Measurements from ENCODE around the gene UNCX.

GRCh38 chr7:1256621-1257020 is 23.9 kb downstream of the UNCX start:
- TF ChIP-seq, protein P1, sequence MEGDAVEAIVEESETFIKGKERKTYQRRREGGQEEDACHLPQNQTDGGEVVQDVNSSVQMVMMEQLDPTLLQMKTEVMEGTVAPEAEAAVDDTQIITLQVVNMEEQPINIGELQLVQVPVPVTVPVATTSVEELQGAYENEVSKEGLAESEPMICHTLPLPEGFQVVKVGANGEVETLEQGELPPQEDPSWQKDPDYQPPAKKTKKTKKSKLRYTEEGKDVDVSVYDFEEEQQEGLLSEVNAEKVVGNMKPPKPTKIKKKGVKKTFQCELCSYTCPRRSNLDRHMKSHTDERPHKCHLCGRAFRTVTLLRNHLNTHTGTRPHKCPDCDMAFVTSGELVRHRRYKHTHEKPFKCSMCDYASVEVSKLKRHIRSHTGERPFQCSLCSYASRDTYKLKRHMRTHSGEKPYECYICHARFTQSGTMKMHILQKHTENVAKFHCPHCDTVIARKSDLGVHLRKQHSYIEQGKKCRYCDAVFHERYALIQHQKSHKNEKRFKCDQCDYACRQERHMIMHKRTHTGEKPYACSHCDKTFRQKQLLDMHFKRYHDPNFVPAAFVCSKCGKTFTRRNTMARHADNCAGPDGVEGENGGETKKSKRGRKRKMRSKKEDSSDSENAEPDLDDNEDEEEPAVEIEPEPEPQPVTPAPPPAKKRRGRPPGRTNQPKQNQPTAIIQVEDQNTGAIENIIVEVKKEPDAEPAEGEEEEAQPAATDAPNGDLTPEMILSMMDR (conservative IDR thresholded peaks at IDR 0.05; ENCODE audit: low read depth, low read length), result no peak
- TF ChIP-seq, protein P2, sequence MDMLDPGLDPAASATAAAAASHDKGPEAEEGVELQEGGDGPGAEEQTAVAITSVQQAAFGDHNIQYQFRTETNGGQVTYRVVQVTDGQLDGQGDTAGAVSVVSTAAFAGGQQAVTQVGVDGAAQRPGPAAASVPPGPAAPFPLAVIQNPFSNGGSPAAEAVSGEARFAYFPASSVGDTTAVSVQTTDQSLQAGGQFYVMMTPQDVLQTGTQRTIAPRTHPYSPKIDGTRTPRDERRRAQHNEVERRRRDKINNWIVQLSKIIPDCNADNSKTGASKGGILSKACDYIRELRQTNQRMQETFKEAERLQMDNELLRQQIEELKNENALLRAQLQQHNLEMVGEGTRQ (IDR thresholded peaks at IDR 0.05; ENCODE audit: low read depth, low read length), result no peak
- no peak for TF ChIP-seq FOS (IDR thresholded peaks at IDR 0.05; ENCODE audit: low read depth, low read length)
- TF ChIP-seq RAD21 (IDR thresholded peaks at IDR 0.05; ENCODE audit: low read length), result no peak
- no peak for TF ChIP-seq CEBPB (IDR thresholded peaks at IDR 0.05; ENCODE audit: low read depth, low read length)
- TF ChIP-seq POLR2A (IDR thresholded peaks at IDR 0.05; ENCODE audit: low read depth, low read length), result no peak
- no peak for TF ChIP-seq RFX5 (IDR thresholded peaks at IDR 0.05; ENCODE audit: low read depth, low read length)
- TF ChIP-seq SMC3 (IDR thresholded peaks at IDR 0.05; ENCODE audit: low read depth, low read length), result no peak
- no peak for TF ChIP-seq MAZ (IDR thresholded peaks at IDR 0.05; ENCODE audit: borderline replicate concordance, low read depth, low read length)

All from IMR-90 (cell line).